CD14-positive monocyte (primary cell): ENCODE measurements around the gene CFAP69. TPM values are rescaled to one million over a fixed set of nuclear protein-coding genes. Genes with fewer than 3 reads are reported as not detected.

Experiments
- DNase-seq, 3 donors: peaks; one replicate each; pipeline ENCODE4 v3.0.0-alpha.2; 2011 to 2022
- H2AFZ ChIP-seq: 2 replicates; pipeline ENCODE4 v1.6.0; 2012; ENCODE audit warnings: mild to moderate bottlenecking, low read depth, low read length, inconsistent platforms; ENCODE audit not compliant: insufficient read depth, poor library complexity, severe bottlenecking
- H3K27ac ChIP-seq, 2 donors: 1 replicate in 1 of 2; 2 replicates in 1 of 2; pipeline ENCODE4 v1.5.1; 2012 to 2013; ENCODE audit warnings: low read length in 2 of 2, control low read depth in 1 of 2, inconsistent platforms in 1 of 2, low read depth in 1 of 2, mild to moderate bottlenecking in 1 of 2
- H3K27me3 ChIP-seq, 2 donors: one replicate each; pipeline versions ENCODE4 v1.6.0 to v1.6.1; 2011 to 2013; ENCODE audit warnings: low read length in 2 of 2; ENCODE audit not compliant: control insufficient read depth in 2 of 2, insufficient read depth in 2 of 2
- H3K36me3 ChIP-seq, 2 donors: replicated peaks in 1 of 2; 1 replicate in 1 of 2; 2 replicates in 1 of 2; pipeline versions ENCODE4 v1.5.1 to v1.6.1; 2012 to 2013; ENCODE audit warnings: low read length in 2 of 2, control low read depth in 1 of 2, inconsistent platforms in 1 of 2, mild to moderate bottlenecking in 1 of 2; ENCODE audit not compliant: insufficient read depth in 2 of 2, control insufficient read depth in 1 of 2
- H3K4me1 ChIP-seq, 2 donors: 1 replicate in 1 of 2; 2 replicates in 1 of 2; pipeline versions ENCODE4 v1.5.1 to v1.6.1; 2012 to 2013; ENCODE audit warnings: low read length in 2 of 2, control low read depth in 1 of 2, inconsistent platforms in 1 of 2, mild to moderate bottlenecking in 1 of 2, moderate library complexity in 1 of 2; ENCODE audit not compliant: insufficient read depth in 2 of 2, control insufficient read depth in 1 of 2
- H3K4me2 ChIP-seq: replicated peaks from 2 replicates; pipeline ENCODE3; 2012; ENCODE audit warnings: low read length, moderate library complexity, mild to moderate bottlenecking; ENCODE audit not compliant: poor library complexity, severe bottlenecking; ENCODE audit errors: extremely low read depth
- H3K4me3 ChIP-seq, 3 experiments: fragments of 200-600 bp in 1 of 3; sonication (generic) in 1 of 3; replicated peaks in 1 of 3; 1 replicate in 2 of 3; 2 replicates in 1 of 3; pipeline ENCODE4 v1.5.1; 2011 to 2013; ENCODE audit warnings: low read length in 3 of 3, mild to moderate bottlenecking in 3 of 3, control low read depth in 2 of 3, low read depth in 2 of 3, inconsistent platforms in 1 of 3, moderate library complexity in 1 of 3
- H3K79me2 ChIP-seq: 2 replicates; pipeline ENCODE4 v1.6.0; 2012; ENCODE audit warnings: mild to moderate bottlenecking, control low read depth, inconsistent platforms, low read length, moderate library complexity; ENCODE audit not compliant: insufficient read depth
- H3K9ac ChIP-seq: 2 replicates; pipeline ENCODE4 v1.6.0; 2017; ENCODE audit warnings: low read length, mild to moderate bottlenecking; ENCODE audit not compliant: insufficient read depth, poor library complexity, severe bottlenecking
- H3K9me3 ChIP-seq, 2 donors: replicated peaks in 1 of 2; 1 replicate in 1 of 2; 2 replicates in 1 of 2; pipeline versions ENCODE4 v1.5.1 to v1.6.1; 2012 to 2013; ENCODE audit warnings: low read length in 2 of 2, control low read depth in 1 of 2; ENCODE audit not compliant: control insufficient read depth in 1 of 2, insufficient read depth in 1 of 2
- H4K20me1 ChIP-seq: 2 replicates; pipeline ENCODE4 v1.6.0; 2012; ENCODE audit warnings: mild to moderate bottlenecking, low read length, control low read depth, moderate library complexity; ENCODE audit not compliant: insufficient read depth
- H3K27ac Mint-ChIP-seq, 7 donors: one replicate each; pipeline ENCODE4 v1.8.0; 2020; ENCODE audit warnings: mild to moderate bottlenecking in 7 of 7, mixed read lengths in 7 of 7, moderate library complexity in 6 of 7, inconsistent platforms in 2 of 7
- H3K27me3 Mint-ChIP-seq, 3 donors: one replicate each; pipeline ENCODE4 v1.8.0; 2021 to 2022; ENCODE audit warnings: low read depth in 3 of 3, mild to moderate bottlenecking in 3 of 3, mixed read lengths in 3 of 3, moderate library complexity in 3 of 3, inconsistent platforms in 1 of 3
- H3K36me3 Mint-ChIP-seq, 2 donors: one replicate each; pipeline ENCODE4 v1.8.0; 2020; ENCODE audit warnings: mixed read lengths in 2 of 2, inconsistent platforms in 1 of 2, mild to moderate bottlenecking in 1 of 2
- H3K4me1 Mint-ChIP-seq: one replicate; pipeline ENCODE4 v1.8.0; 2020; ENCODE audit warnings: mild to moderate bottlenecking, mixed read lengths
- H3K4me3 Mint-ChIP-seq, 2 donors: one replicate each; pipeline ENCODE4 v1.8.0; 2020; ENCODE audit warnings: mild to moderate bottlenecking in 2 of 2, mixed read lengths in 2 of 2, moderate library complexity in 1 of 2
- H3K9me3 Mint-ChIP-seq, 7 donors: one replicate each; pipeline ENCODE4 v1.8.0; 2020 to 2022; ENCODE audit warnings: mixed read lengths in 7 of 7, mild to moderate bottlenecking in 6 of 7, moderate library complexity in 6 of 7, inconsistent platforms in 2 of 7
- WGBS: methylation state at CpG from one replicate; pipeline ENCODE4 v1.1.5; 2013; ENCODE audit warnings: missing lambda C conversion rate; ENCODE audit not compliant: insufficient coverage; 5-methylcytosine and 5-hydroxymethylcytosine counted together
- intact Hi-C, 2 donors: fragments of 100-400 bp; cut with micrococcal nuclease; formaldehyde crosslinking; loops; one replicate each; pipeline versions ENCODE4 v1.15.0 to v1.15.1; 2023
- polyA plus RNA-seq, 3 donors: library from polyadenylated mRNA; depleted of rRNA in 1 of 3; unstranded in 2 of 3; stranded (reverse) in 1 of 3; fragments of 300-500 nt in 2 of 3; fragments of >200 nt in 1 of 3; fragmentation: Illumina TruSeq in 2 of 3; gene quantifications; 1 replicate in 2 of 3; 2 replicates in 1 of 3; pipeline ENCODE4 v1.2.3, GENCODE V29; 2012 to 2021
- TF ChIP-seq, protein P1 (sequence below): fragments of 200-600 bp; IDR thresholded peaks from one replicate; pipeline ENCODE4 v1.8.0; 2022; ENCODE audit warnings: antibody characterized with exemption, mild to moderate bottlenecking

The CFAP69 gene
- polyA plus RNA-seq, 3 donors: not detected

DNA sequence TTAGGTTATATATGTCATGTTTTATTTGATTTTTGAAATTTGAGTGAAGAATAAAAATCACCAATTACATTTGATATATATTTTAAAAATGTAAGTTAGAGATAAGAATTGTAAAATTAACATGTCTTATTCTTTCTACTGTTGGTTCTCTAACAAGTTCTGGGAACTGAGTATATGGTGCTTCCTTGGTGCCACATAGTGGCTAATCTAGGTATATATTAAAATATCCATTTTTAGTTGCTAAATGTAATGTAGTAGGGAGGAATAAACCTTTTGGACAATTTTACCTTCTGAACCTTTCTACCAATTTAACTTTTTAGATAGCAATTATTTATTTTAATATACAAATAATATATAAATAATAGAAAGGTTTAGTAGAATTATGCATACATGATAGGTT is 17.5 kb downstream of the CFAP69 start:
- no peak overlapping the region for H3K4me2 ChIP-seq
- H3K4me1 ChIP-seq: no peaks in the 10 kb centered on the region
- H4K20me1 ChIP-seq: no peaks in the 10 kb centered on the region
- no peak overlapping the region for H3K27ac ChIP-seq
- peak in 1 of 3 donors; percentile 4 for DNase-seq
- no peaks in the 10 kb centered on the region for H3K36me3 ChIP-seq
- no peaks in the 10 kb centered on the region for H3K9me3 ChIP-seq
- H3K79me2 ChIP-seq: no peaks in the 10 kb centered on the region
- no peak overlapping the region for H3K4me3 ChIP-seq
- H3K27me3 ChIP-seq: no peaks in the 10 kb centered on the region
- Mint-ChIP-seq H3K4me1 (no peaks in the 10 kb centered on the region), H3K36me3 (no peaks in the 10 kb centered on the region), H3K4me3 (no peak overlapping the region), H3K27me3 (peaks cover 2 to 5% (median 3%) of the 10 kb centered on the region in 3 donors), H3K27ac (no peak overlapping the region), H3K9me3 (peaks cover 0 to 4% (median 0%) of the 10 kb centered on the region in 7 donors)
- H2AFZ ChIP-seq: no peak overlapping the region
- intact Hi-C loops: loop anchor here in 1 of 2 donors (10.0 kb wide), 1 partner anchor 108 kb away; the partner anchor contains the start of gene STEAP1
- TF ChIP-seq, protein P1, sequence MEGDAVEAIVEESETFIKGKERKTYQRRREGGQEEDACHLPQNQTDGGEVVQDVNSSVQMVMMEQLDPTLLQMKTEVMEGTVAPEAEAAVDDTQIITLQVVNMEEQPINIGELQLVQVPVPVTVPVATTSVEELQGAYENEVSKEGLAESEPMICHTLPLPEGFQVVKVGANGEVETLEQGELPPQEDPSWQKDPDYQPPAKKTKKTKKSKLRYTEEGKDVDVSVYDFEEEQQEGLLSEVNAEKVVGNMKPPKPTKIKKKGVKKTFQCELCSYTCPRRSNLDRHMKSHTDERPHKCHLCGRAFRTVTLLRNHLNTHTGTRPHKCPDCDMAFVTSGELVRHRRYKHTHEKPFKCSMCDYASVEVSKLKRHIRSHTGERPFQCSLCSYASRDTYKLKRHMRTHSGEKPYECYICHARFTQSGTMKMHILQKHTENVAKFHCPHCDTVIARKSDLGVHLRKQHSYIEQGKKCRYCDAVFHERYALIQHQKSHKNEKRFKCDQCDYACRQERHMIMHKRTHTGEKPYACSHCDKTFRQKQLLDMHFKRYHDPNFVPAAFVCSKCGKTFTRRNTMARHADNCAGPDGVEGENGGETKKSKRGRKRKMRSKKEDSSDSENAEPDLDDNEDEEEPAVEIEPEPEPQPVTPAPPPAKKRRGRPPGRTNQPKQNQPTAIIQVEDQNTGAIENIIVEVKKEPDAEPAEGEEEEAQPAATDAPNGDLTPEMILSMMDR: peak; percentile 63
- H3K9ac ChIP-seq: no peak overlapping the region

DNA sequence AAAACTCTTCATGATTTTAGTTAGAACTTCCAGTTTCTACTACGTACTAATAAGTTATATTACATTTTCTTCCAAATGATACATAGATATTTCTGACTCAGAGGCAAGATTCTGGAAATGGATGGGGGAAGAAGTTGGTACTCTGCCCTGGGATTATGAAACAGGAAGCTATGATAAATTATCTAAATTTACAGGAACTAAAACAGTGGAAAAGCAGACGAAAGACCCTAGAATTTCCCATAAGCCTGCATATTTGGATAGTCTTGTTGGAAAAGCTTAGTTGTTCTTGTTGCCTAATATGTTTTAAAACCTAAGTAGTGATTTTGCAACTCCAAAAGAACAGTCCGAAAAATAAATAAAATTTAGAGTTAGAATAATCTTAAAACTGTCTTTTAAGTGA is 21.8 kb downstream of the CFAP69 start:
- no peaks in the 10 kb centered on the region for H3K79me2 ChIP-seq
- no peak overlapping the region for H3K4me3 ChIP-seq
- H3K4me2 ChIP-seq: no peak overlapping the region
- H3K27ac Mint-ChIP-seq: no peak overlapping the region
- H3K9ac ChIP-seq: no peak overlapping the region
- H3K36me3 ChIP-seq: no peaks in the 10 kb centered on the region
- WGBS: no CpG with 5 or more reads among the region's 3 CpGs
- H3K9me3 Mint-ChIP-seq: peaks cover 0 to 2% (median 0%) of the 10 kb centered on the region in 7 donors
- no peaks in the 10 kb centered on the region for H3K4me1 Mint-ChIP-seq
- no peaks in the 10 kb centered on the region for H3K9me3 ChIP-seq
- no peaks in the 10 kb centered on the region for H4K20me1 ChIP-seq
- TF ChIP-seq, protein P1: no peak
- DNase-seq: peak in 1 of 3 donors; percentile 18
- H2AFZ ChIP-seq: no peak overlapping the region
- H3K27ac ChIP-seq: no peak overlapping the region
- H3K27me3 ChIP-seq: no peaks in the 10 kb centered on the region
- intact Hi-C loops: loop anchor here in 1 of 2 donors (10.0 kb wide), 1 partner anchor 112 kb away; the partner anchor contains the start of gene STEAP1
- H3K27me3 Mint-ChIP-seq: peaks cover 0 to 4% (median 1%) of the 10 kb centered on the region in 3 donors
- H3K4me1 ChIP-seq: no peaks in the 10 kb centered on the region
- no peaks in the 10 kb centered on the region for H3K36me3 Mint-ChIP-seq
- no peak overlapping the region for H3K4me3 Mint-ChIP-seq
